Eye (tissue), 1 donor: Measurements from ENCODE around the gene SEC14L2.
"Not testable (repeated sequence)": the region's sequence is repeated elsewhere in the genome, so short reads cannot be mapped to it uniquely, and the experiment has no call there.

Source experiments
- DNase-seq: peaks from one replicate; pipeline ENCODE4 v3.0.0-alpha.2; 2015

The SEC14L2 gene

GRCh38 chr22:30460147-30460546 is 63.3 kb downstream of the SEC14L2 start:
- DNase-seq: no peak

- not testable (repeated sequence) for DNase-seq
Observed at GRCh38 chr22:30460555-30460954, 63.7 kb downstream of the SEC14L2 start.

DNA sequence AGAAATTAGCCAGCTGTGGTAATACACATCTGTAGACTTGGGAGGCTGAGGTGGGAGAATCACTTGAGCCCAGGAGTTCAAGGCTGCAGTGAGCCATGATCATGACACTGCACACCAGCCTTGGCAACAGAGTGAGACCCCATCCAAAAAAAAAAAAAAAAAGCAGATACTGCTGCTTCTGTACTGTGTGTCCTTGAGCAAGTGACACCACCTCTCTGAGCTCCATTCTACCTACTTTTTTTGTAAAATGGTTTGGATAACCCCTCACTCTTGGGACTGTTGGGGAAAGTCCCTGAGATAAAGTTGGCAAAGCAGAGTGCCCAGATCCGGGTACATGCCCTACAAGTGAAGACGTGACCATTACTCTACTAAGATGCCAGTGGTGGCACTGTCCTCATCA is 72.3 kb downstream of the SEC14L2 start:
- DNase-seq: no peak

- no peak for DNase-seq
Observed at GRCh38 chr22:30470655-30471054, 73.8 kb downstream of the SEC14L2 start.

GRCh38 chr22:30471616-30472318 is 74.9 kb downstream of the SEC14L2 start, which contains the start of gene SEC14L3:
TSS of gene SEC14L3 (minus strand) at chr22:30472017. CDS start at chr22:30471958, 59 bp downstream.
- DNase-seq: no peak

- no peak for DNase-seq
Observed at GRCh38 chr22:30472994-30473720, 76.3 kb downstream of the SEC14L2 start.

GRCh38 chr22:30474121-30474520 is 77.3 kb downstream of the SEC14L2 start:
- DNase-seq: no peak
